T-cell (primary cell): Measurements from ENCODE around the gene BAHD1. TPM values are rescaled to one million over a fixed set of nuclear protein-coding genes. Genes with fewer than 3 reads are reported as not detected.

ENCODE experiments used
- ATAC-seq, 4 experiments: fragments of 200-7000 bp in 3 of 4; fragments of 150-1000 bp in 1 of 4; cut with Tn5 transposase; replicated peaks in 1 of 4; 1 replicate in 3 of 4; 2 replicates in 1 of 4; pipeline ENCODE4 v1.10.0; 2021; ENCODE audit warnings: moderate library complexity in 3 of 4, mild to moderate bottlenecking in 2 of 4, moderate number of reproducible peaks in 1 of 4
- CTCF ChIA-PET, 2 donors: fragments of 300-600 bp; sonication (Branson Sonifier 250); formaldehyde crosslinking; loops; one replicate each; lab custom pipeline; 2022; ENCODE audit warnings: antibody characterized with exemption in 2 of 2; lab: Charles Lee
- POLR2A ChIA-PET, 2 donors: fragments of 300-600 bp; sonication (Branson Sonifier 250); formaldehyde crosslinking; loops; one replicate each; lab custom pipeline; 2022; ENCODE audit warnings: antibody characterized with exemption in 2 of 2; lab: Charles Lee
- DNase-seq, 35 experiments: peaks; one replicate each; pipeline versions ENCODE4 v3.0.0 to v3.0.0-alpha.2; 2013 to 2023
- H3K27ac ChIP-seq: one replicate; pipeline ENCODE4 v1.5.1; 2013; ENCODE audit warnings: low read length
- H3K27me3 ChIP-seq, 2 experiments: replicated peaks in 1 of 2; 1 replicate in 1 of 2; 2 replicates in 1 of 2; pipeline versions ENCODE4 v1.6.1 to v1.7.0; 2013; ENCODE audit warnings: low read length in 1 of 2, mixed read lengths in 1 of 2; ENCODE audit not compliant: control insufficient read depth in 2 of 2, insufficient read depth in 2 of 2; ENCODE audit errors: extremely low read depth in 1 of 2
- H3K36me3 ChIP-seq, 2 donors: 1 replicate in 1 of 2; 2 replicates in 1 of 2; pipeline versions ENCODE4 v1.6.1 to v1.7.0; 2013; ENCODE audit warnings: low read length in 1 of 2; ENCODE audit not compliant: control insufficient read depth in 2 of 2, insufficient read depth in 1 of 2; ENCODE audit errors: extremely low read depth in 1 of 2
- H3K4me1 ChIP-seq, 2 experiments: 1 replicate in 1 of 2; 2 replicates in 1 of 2; pipeline versions ENCODE4 v1.6.1 to v1.7.0; 2013; ENCODE audit warnings: low read length in 2 of 2, mixed read lengths in 1 of 2; ENCODE audit not compliant: insufficient read depth in 2 of 2, control insufficient read depth in 1 of 2; ENCODE audit errors: extremely low read depth in 1 of 2
- H3K4me3 ChIP-seq, 2 donors: 1 replicate in 1 of 2; 2 replicates in 1 of 2; pipeline versions ENCODE4 v1.5.1 to v1.7.0; 2013; ENCODE audit warnings: mild to moderate bottlenecking in 2 of 2, low read length in 1 of 2, moderate library complexity in 1 of 2; ENCODE audit not compliant: control insufficient read depth in 1 of 2; ENCODE audit errors: extremely low read depth in 1 of 2
- H3K9me3 ChIP-seq: 2 replicates; pipeline ENCODE4 v1.7.0; 2013
- H3K27ac Mint-ChIP-seq, 2 donors: one replicate each; pipeline ENCODE4 v1.8.0; 2020 to 2021; ENCODE audit warnings: mild to moderate bottlenecking in 2 of 2, mixed read lengths in 2 of 2
- H3K27me3 Mint-ChIP-seq, 2 donors: one replicate each; pipeline ENCODE4 v1.8.0; 2021 to 2022; ENCODE audit warnings: mixed read lengths in 2 of 2
- H3K36me3 Mint-ChIP-seq: one replicate; pipeline ENCODE4 v1.8.0; 2021; ENCODE audit warnings: mixed read lengths
- H3K4me1 Mint-ChIP-seq, 3 donors: one replicate each; pipeline ENCODE4 v1.8.0; 2020 to 2022; ENCODE audit warnings: mixed read lengths in 3 of 3, mild to moderate bottlenecking in 1 of 3
- H3K4me3 Mint-ChIP-seq, 3 donors: one replicate each; pipeline ENCODE4 v1.8.0; 2020 to 2022; ENCODE audit warnings: mild to moderate bottlenecking in 3 of 3, mixed read lengths in 3 of 3, moderate library complexity in 3 of 3
- H3K9me3 Mint-ChIP-seq, 3 donors: one replicate each; pipeline ENCODE4 v1.8.0; 2020 to 2022; ENCODE audit warnings: mixed read lengths in 3 of 3
- WGBS: methylation state at CpG from one replicate; pipeline ENCODE4 v1.1.5; 2013; ENCODE audit warnings: missing lambda C conversion rate; ENCODE audit not compliant: insufficient coverage; 5-methylcytosine and 5-hydroxymethylcytosine counted together
- total RNA-seq, 35 experiments: library from RNA in 6 of 35; stranded (reverse) in 6 of 35; fragments of 120-200 nt in 1 of 35; gene quantifications; one replicate each; pipeline versions ENCODE4 v1.2.1 to v1.2.4 and lab custom pipeline; 2013 to 2026

The BAHD1 gene
- total RNA-seq, 5 donors from 2014 or later (not counting 1 experiment from before 2014, with no cell fraction given): 31.1 to 50.9 (median 48.1) TPM

DNA sequence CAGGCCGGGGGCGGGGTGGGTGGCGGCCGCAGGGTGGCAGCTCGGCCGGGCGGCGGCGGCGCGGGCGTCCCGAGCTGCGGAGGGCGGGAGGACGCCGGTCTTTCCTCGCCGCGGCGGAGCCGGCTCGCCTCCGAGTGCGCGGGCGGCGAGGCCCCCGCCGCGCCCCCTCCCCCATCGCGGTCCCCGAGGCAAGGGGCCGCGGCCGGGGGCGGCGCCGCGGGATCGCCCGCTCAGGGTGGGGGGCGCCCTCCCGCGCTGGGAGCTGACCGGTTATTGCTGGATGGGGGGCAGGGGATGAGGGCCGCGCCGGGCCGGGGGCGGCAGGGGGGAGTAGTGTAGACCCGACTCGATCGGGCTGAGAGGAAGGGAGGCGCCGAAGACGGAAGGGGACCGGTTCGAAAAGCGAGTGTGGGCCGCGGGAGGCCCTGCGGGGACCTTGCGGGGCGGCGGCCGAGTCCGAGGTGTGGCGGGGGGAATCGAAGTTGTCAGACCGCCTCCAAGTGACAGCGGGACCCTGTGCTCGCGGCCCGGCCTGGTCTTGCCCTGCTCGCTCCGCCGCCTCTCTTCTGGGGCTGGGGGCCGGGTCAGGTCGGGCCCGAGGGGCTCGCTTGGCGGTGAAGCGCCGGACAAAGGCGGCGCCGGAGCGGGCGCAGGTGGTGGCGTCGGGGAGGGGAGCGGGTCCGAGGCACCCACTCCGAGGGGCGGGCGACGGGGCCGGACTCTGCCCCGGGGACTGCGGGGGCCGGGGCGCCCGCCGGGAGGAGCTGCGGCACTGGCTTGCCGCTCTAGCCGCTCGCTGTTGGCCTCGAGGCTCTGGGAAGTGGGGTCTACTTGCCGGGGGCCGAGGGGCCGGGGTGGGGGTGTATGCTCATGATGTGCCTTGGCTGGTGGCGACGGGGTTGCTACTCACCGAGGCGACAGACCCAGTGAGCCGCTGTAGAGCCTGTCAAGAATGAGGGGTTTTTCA lies 1.1 kb downstream of the BAHD1 start:
- H3K9me3 Mint-ChIP-seq: no peaks in the 10 kb centered on the region
- ChIA-PET POLR2A (interaction anchor here in 1 of 2 donors (0.7 kb wide), 1 partner anchor 1454 kb away, joined by 9 read pairs; no protein-coding TSS in a partner anchor), CTCF (interaction anchor here (0.6 to 1.1 kb wide), 3 partner anchors 8 to 82 kb away, joined by 3 read pairs; no protein-coding TSS in a partner anchor)
- H3K36me3 Mint-ChIP-seq: no peaks in the 10 kb centered on the region
- peak overlapping the region; percentile 12 for H3K27ac ChIP-seq
- H3K9me3 ChIP-seq: no peaks in the 10 kb centered on the region
- DNase-seq (peak in 3 of 35 experiments; percentile 26 to 37 (median 28)), ATAC-seq (peak in 3 of 4 experiments; percentile 1 to 7 (median 4))
- peaks cover 53 to 65% (median 62%) of the 10 kb centered on the region in 3 donors for H3K4me1 Mint-ChIP-seq
- H3K27me3 ChIP-seq: peaks cover 0 to 37% of the 10 kb centered on the region in 2 experiments
- H3K4me1 ChIP-seq: peaks cover 6 to 57% of the 10 kb centered on the region in 2 experiments
- H3K36me3 ChIP-seq: no peaks in the 10 kb centered on the region
- peak overlapping the region; percentile 63 to 81 for H3K27ac Mint-ChIP-seq
- peaks cover 18 to 26% of the 10 kb centered on the region in 2 donors for H3K27me3 Mint-ChIP-seq
- peak overlapping the region; percentile 84 to 89 (median 88) for H3K4me3 Mint-ChIP-seq
- WGBS: under 1% methylated on average over 104 of the region's 119 CpGs
- peak overlapping the region; percentile 60 to 63 for H3K4me3 ChIP-seq

DNA sequence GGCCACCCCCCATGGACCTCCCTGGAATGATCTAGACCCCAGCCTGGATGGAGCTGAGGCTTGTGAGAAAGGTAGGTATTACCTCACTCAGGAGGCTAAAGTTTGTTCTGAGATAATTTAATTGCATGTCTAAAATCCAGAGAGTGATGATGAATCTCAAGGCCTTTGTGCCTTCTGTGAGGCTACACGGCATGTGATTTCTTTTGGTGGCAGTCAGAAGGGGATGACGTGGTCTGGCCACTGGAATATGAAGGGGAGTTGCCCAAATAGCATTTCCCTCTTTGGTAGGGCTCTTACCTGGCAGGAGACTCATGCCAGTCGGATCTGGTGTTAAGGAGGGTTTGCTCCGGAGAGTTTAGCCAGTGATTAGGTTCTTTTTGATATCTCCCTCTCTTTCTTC lies 2.5 kb downstream of the BAHD1 start:
- ATAC-seq (no peak), DNase-seq (no peak)
- Mint-ChIP-seq H3K9me3 (no peaks in the 10 kb centered on the region), H3K4me1 (peaks cover 50 to 63% (median 60%) of the 10 kb centered on the region in 3 donors), H3K27me3 (peaks cover 12 to 17% of the 10 kb centered on the region in 2 donors), H3K27ac (peak overlapping the region in 1 of 2 donors; percentile 81), H3K36me3 (no peaks in the 10 kb centered on the region), H3K4me3 (peak overlapping the region; percentile 84 to 89 (median 88))
- H3K4me3 ChIP-seq: no peak overlapping the region
- no peaks in the 10 kb centered on the region for H3K9me3 ChIP-seq
- H3K36me3 ChIP-seq: no peaks in the 10 kb centered on the region
- 83% methylated on average over 2 of the region's 4 CpGs for WGBS
- H3K27me3 ChIP-seq: peaks cover 0 to 23% of the 10 kb centered on the region in 2 experiments
- CTCF ChIA-PET: interaction anchor here in 1 of 2 donors (1.1 to 1.2 kb wide), 2 partner anchors 8 to 64 kb away, joined by 3 read pairs; no protein-coding TSS in a partner anchor
- peaks cover 5 to 45% of the 10 kb centered on the region in 2 experiments for H3K4me1 ChIP-seq
- POLR2A ChIA-PET: interaction anchor here in 1 of 2 donors (0.5 to 0.6 kb wide), 3 partner anchors 189 to 495 kb away, joined by 4 to 6 read pairs (median 4); no protein-coding TSS in a partner anchor
- no peak overlapping the region for H3K27ac ChIP-seq

DNA sequence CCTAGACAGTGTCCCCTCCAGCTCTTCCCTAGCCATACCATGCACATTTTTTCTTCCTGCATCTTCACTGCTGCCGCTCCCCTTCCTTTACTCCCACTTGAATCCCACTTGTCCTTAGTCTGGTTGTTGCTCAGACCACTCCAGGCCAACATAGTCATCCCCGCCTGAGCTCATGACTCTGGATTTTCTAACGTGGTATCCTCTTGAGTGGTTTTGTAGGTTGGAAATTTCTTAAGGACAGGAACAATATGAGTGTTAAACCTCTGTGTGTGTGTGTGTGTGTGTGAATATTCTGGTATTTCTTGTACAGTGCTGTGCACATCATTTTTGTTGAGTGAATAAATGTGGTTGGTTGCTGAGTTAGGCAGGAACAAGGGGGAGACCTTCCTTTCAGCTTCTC lies 3.1 kb downstream of the BAHD1 start:
- Histone ChIP-seq H3K36me3 (no peaks in the 10 kb centered on the region), H3K9me3 (no peaks in the 10 kb centered on the region), H3K27me3 (peaks cover 0 to 17% of the 10 kb centered on the region in 2 experiments), H3K27ac (no peak overlapping the region), H3K4me1 (peaks cover 5 to 48% of the 10 kb centered on the region in 2 experiments), H3K4me3 (no peak overlapping the region)
- no peaks in the 10 kb centered on the region for H3K9me3 Mint-ChIP-seq
- no peak for ATAC-seq
- H3K36me3 Mint-ChIP-seq: no peaks in the 10 kb centered on the region
- peak overlapping the region; percentile 19 to 81 for H3K27ac Mint-ChIP-seq
- H3K27me3 Mint-ChIP-seq: peaks cover 6 to 11% of the 10 kb centered on the region in 2 donors
- no peak for DNase-seq
- 38% methylated on average over 1 of the region's 3 CpGs for WGBS
- ChIA-PET POLR2A (interaction anchor here in 1 of 2 donors (0.6 kb wide), 1 partner anchor 276 kb away, joined by 4 read pairs; no protein-coding TSS in a partner anchor), CTCF (no interaction called here)
- H3K4me1 Mint-ChIP-seq: peaks cover 53 to 62% (median 58%) of the 10 kb centered on the region in 3 donors
- H3K4me3 Mint-ChIP-seq: peak overlapping the region; percentile 84 to 89 (median 88)

DNA sequence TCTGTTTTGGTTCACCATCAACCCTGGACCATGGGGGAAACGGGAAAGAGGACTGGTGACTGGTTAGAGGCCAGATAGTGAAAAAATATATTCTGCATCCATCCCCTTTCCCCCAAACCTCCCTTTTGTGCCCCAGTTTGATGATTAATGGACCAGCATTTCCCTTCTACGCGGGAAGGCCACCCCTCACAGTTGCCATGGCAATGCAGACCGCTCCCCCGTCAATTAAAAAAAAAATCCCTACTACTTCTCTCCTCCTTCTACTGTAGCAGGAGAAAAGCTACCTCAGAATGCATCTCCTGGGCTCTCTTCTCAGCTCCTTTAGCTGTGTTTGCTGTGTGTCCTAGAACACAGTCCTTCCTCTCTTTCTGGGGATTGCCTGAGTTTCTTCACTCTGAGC lies 4.0 kb downstream of the BAHD1 start:
- no peaks in the 10 kb centered on the region for H3K36me3 ChIP-seq
- H3K4me1 ChIP-seq: peaks cover 5 to 43% of the 10 kb centered on the region in 2 experiments
- Mint-ChIP-seq H3K9me3 (no peaks in the 10 kb centered on the region), H3K36me3 (no peaks in the 10 kb centered on the region), H3K27me3 (peaks cover 4% of the 10 kb centered on the region in 2 donors), H3K27ac (peak overlapping the region in 1 of 2 donors; percentile 58), H3K4me3 (peak overlapping the region in 1 of 3 donors; percentile 28), H3K4me1 (peaks cover 58 to 66% (median 60%) of the 10 kb centered on the region in 3 donors)
- H3K4me3 ChIP-seq: no peak overlapping the region
- H3K27me3 ChIP-seq: peaks cover 0 to 8% of the 10 kb centered on the region in 2 experiments
- no peak overlapping the region for H3K27ac ChIP-seq
- H3K9me3 ChIP-seq: no peaks in the 10 kb centered on the region
- ATAC-seq (no peak), DNase-seq (no peak)
- 81% methylated on average over 3 of the region's 5 CpGs for WGBS
- POLR2A ChIA-PET: interaction anchor here (0.5 to 0.9 kb wide), 7 partner anchors 13 to 648 kb away, joined by 3 to 10 read pairs (median 5); no protein-coding TSS in a partner anchor
- CTCF ChIA-PET: interaction anchor here (0.6 to 1.0 kb wide), 7 partner anchors 10 to 1344 kb away, joined by 3 to 7 read pairs (median 4); partner anchors contain the start of gene CCDC32 (in 1 of the 2)

DNA sequence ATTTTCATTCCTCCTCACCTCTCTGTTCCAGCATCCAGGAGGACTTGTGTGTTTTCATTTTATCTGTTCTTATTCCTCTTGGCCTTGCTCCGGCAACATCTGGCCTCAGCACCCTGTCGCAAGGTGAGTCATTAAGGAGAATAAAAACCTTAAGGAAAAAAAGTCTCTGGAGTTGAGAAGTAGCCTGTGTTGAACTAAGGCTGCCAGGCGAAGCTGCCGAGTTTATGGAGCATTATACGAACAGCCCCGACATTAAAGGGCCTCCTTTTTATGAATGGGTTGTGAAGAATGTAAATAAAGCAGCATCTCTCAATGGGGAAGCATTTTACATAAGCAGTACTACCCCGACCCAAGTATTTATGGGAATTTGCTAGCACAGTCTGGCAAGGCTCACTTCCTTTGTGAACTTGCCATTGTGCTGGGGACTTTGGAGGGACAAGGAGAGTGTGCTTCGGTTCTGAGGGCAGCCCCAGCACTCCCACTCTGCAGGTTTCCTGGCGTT lies 4.7 kb downstream of the BAHD1 start:
- H3K4me3 Mint-ChIP-seq: peak overlapping the region in 1 of 3 donors; percentile 28

More for the DNA sequence above, 4.7 kb downstream of the BAHD1 start:
- peaks cover 3 to 43% of the 10 kb centered on the region in 2 experiments for H3K4me1 ChIP-seq
- ATAC-seq (no peak), DNase-seq (no peak)
- H3K9me3 ChIP-seq: no peaks in the 10 kb centered on the region
- ChIA-PET CTCF (interaction anchor here in 1 of 2 donors (1.3 kb wide), 1 partner anchor 24 kb away, joined by 3 read pairs; no protein-coding TSS in a partner anchor), POLR2A (interaction anchor here (0.6 to 0.9 kb wide), 2 partner anchors 18 to 38 kb away, joined by 4 read pairs; no protein-coding TSS in a partner anchor)
- peaks cover 0 to under 1% of the 10 kb centered on the region in 2 experiments for H3K27me3 ChIP-seq
- Mint-ChIP-seq H3K27me3 (no peaks in the 10 kb centered on the region), H3K9me3 (no peaks in the 10 kb centered on the region), H3K36me3 (no peaks in the 10 kb centered on the region), H3K4me1 (peaks cover 60 to 69% (median 63%) of the 10 kb centered on the region in 3 donors), H3K27ac (peak overlapping the region; percentile 48 to 63)
- 100% methylated on average over 2 of the region's 9 CpGs for WGBS
- H3K36me3 ChIP-seq: no peaks in the 10 kb centered on the region
- H3K27ac ChIP-seq: no peak overlapping the region
- H3K4me3 ChIP-seq: no peak overlapping the region
